Gastrocnemius medialis (tissue), 4 donors: Measurements from ENCODE around the gene PHOX2A.

Source experiments
- POLR2A ChIP-seq, 2 donors: fragments of 450-650 bp; IDR thresholded peaks; one replicate each; pipeline ENCODE4 v1.6.1; 2017; ENCODE audit warnings: antibody characterized with exemption in 2 of 2, mild to moderate bottlenecking in 2 of 2, moderate library complexity in 2 of 2
- TF ChIP-seq, protein P1 (sequence below), 5 experiments: fragments of 450-650 bp in 3 of 5; fragments of 200-600 bp in 2 of 5; sonication (generic) in 2 of 5; IDR thresholded peaks in 4 of 5; conservative IDR thresholded peaks in 1 of 5; 1 replicate in 4 of 5; 2 replicates in 1 of 5; pipeline ENCODE4 v1.5.1; 2016 to 2019; ENCODE audit warnings: antibody characterized with exemption in 5 of 5, mild to moderate bottlenecking in 3 of 5, moderate library complexity in 3 of 5

DNA sequence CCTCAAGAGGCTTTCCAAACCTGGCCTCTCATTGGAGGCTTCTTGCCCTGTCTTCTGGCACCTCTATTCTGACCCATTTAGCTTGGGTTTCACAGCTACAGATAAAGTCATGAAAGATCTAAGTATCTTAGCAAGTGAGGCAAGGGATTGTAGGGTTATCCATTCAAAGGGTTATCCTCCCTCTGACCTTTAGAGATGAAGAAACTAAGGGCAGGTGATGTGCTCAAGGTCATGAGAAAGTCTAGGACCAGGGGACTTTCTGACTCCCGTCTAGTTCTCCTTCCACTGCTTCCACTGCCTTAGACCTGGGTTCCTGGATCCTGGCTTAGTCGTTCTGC is 7.2 kb downstream of the PHOX2A start:
- TF ChIP-seq, protein P1, sequence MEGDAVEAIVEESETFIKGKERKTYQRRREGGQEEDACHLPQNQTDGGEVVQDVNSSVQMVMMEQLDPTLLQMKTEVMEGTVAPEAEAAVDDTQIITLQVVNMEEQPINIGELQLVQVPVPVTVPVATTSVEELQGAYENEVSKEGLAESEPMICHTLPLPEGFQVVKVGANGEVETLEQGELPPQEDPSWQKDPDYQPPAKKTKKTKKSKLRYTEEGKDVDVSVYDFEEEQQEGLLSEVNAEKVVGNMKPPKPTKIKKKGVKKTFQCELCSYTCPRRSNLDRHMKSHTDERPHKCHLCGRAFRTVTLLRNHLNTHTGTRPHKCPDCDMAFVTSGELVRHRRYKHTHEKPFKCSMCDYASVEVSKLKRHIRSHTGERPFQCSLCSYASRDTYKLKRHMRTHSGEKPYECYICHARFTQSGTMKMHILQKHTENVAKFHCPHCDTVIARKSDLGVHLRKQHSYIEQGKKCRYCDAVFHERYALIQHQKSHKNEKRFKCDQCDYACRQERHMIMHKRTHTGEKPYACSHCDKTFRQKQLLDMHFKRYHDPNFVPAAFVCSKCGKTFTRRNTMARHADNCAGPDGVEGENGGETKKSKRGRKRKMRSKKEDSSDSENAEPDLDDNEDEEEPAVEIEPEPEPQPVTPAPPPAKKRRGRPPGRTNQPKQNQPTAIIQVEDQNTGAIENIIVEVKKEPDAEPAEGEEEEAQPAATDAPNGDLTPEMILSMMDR (IDR thresholded peaks at IDR 0.05 in 4 of 5, conservative IDR thresholded peaks at IDR 0.05 in 1 of 5), result no peak
- TF ChIP-seq POLR2A (IDR thresholded peaks at IDR 0.05), result no peak
